BLaER1 (cell line): ENCODE results near the gene CHMP4B.

ENCODE experiments used
- H3K27ac ChIP-seq: shearing (Covaris generic); formaldehyde crosslinking; 2 replicates; pipeline ENCODE4 v1.8.1; 2022
- H3K27me3 ChIP-seq: shearing (Covaris generic); formaldehyde crosslinking; 2 replicates; pipeline ENCODE4 v1.8.1; 2022
- H3K36me3 ChIP-seq: shearing (Covaris generic); formaldehyde crosslinking; 2 replicates; pipeline ENCODE4 v1.8.1; 2022
- H3K4me1 ChIP-seq: shearing (Covaris generic); formaldehyde crosslinking; 2 replicates; pipeline ENCODE4 v1.8.1; 2022
- H3K4me2 ChIP-seq: shearing (Covaris generic); formaldehyde crosslinking; 2 replicates; pipeline ENCODE4 v1.8.1; 2022
- H3K4me3 ChIP-seq: shearing (Covaris generic); formaldehyde crosslinking; 2 replicates; pipeline ENCODE4 v1.8.1; 2022
- H3K9ac ChIP-seq: shearing (Covaris generic); formaldehyde crosslinking; 2 replicates; pipeline ENCODE4 v1.8.1; 2022
- H3K9me3 ChIP-seq: shearing (Covaris generic); formaldehyde crosslinking; 2 replicates; pipeline ENCODE4 v1.8.1; 2022
- H4K20me1 ChIP-seq: shearing (Covaris generic); formaldehyde crosslinking; 2 replicates; pipeline ENCODE4 v1.8.1; 2022
- Cebpa-rat ChIP-seq: shearing (Covaris generic); IDR thresholded peaks from 2 replicates; pipeline ENCODE4 v1.8.1; 2022

CHMP4B gene

DNA sequence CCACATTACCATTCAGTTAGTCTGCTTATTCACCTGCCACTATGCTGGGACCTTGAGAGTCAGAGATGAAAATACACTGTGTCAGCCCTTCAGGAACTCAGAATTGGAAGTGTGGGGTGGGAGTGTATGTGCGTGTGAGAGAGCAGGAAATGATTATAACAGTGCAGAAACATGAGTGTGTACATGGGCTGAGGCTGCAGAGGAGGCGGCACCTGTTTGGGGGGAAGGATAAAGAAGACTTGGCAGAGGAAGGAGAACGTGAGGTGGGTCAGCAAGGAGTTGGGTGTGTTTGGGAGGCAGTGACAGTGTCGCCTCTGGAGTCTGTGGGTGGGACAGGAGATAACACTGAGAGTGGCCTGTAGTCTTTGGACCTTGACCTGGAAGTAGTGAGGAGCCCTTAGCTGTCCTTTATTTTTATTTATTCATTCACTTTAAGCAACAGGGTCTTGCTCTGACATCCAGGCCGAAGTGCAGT, 3.1 kb downstream of the CHMP4B start:
- peaks cover 38% of the 10 kb centered on the region for H3K4me1 ChIP-seq
- H3K4me3 ChIP-seq, result no peak overlapping the region
- peaks cover 80% of the 10 kb centered on the region for H4K20me1 ChIP-seq
- H3K36me3 ChIP-seq, result peaks cover 34% of the 10 kb centered on the region
- TF ChIP-seq Cebpa-rat, result no peak
- no peak overlapping the region for H3K27ac ChIP-seq
- H3K27me3 ChIP-seq, result no peaks in the 10 kb centered on the region
- H3K9ac ChIP-seq, result no peak overlapping the region
- no peaks in the 10 kb centered on the region for H3K9me3 ChIP-seq
- H3K4me2 ChIP-seq, result peak overlapping the region; percentile 42; the same call in 1 of the 2 replicates

GRCh38 chr20:33815671-33816070, 4.5 kb downstream of the CHMP4B start:
- Histone ChIP-seq H3K4me1 (peaks cover 51% of the 10 kb centered on the region), H3K4me3 (no peak overlapping the region), H3K36me3 (peaks cover 34% of the 10 kb centered on the region), H4K20me1 (peaks cover 94% of the 10 kb centered on the region), H3K9ac (no peak overlapping the region), H3K27ac (no peak overlapping the region), H3K27me3 (no peaks in the 10 kb centered on the region), H3K4me2 (no peak overlapping the region), H3K9me3 (no peaks in the 10 kb centered on the region)
- TF ChIP-seq Cebpa-rat, result no peak

DNA sequence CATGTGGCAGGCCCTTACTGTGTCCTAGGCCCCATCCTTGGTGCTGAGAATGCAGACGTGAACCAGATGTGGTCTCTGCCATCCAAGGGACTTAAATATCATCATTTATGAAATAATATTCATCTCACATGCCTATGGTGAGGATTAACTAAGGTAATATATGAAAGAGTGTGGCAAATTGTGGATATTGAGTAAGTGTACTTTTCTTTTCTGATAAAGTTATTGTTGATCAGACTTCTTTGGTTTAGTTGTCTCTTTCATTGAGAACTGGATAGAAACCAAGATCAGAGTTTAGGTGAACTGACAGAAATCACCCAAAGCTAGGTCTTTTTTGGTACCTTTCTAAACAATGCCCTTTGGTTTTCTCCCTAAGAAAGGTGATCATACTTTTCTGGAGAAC, 5.0 kb downstream of the CHMP4B start:
- Histone ChIP-seq H3K27ac (no peak overlapping the region), H3K9ac (no peak overlapping the region), H3K9me3 (no peaks in the 10 kb centered on the region), H3K4me2 (no peak overlapping the region), H3K36me3 (peaks cover 34% of the 10 kb centered on the region), H3K4me1 (peaks cover 51% of the 10 kb centered on the region), H3K27me3 (no peaks in the 10 kb centered on the region), H3K4me3 (no peak overlapping the region), H4K20me1 (peaks cover 99% of the 10 kb centered on the region)
- no peak for TF ChIP-seq Cebpa-rat

GRCh38 chr20:33817411-33817810, 6.3 kb downstream of the CHMP4B start:
- peaks cover 100% of the 10 kb centered on the region for H4K20me1 ChIP-seq
- TF ChIP-seq Cebpa-rat, result no peak
- H3K9me3 ChIP-seq, result no peaks in the 10 kb centered on the region
- no peak overlapping the region for H3K9ac ChIP-seq
- H3K27ac ChIP-seq, result no peak overlapping the region
- no peak overlapping the region for H3K4me2 ChIP-seq
- H3K27me3 ChIP-seq, result no peaks in the 10 kb centered on the region
- peaks cover 36% of the 10 kb centered on the region for H3K36me3 ChIP-seq
- peaks cover 48% of the 10 kb centered on the region for H3K4me1 ChIP-seq
- H3K4me3 ChIP-seq, result no peak overlapping the region

DNA sequence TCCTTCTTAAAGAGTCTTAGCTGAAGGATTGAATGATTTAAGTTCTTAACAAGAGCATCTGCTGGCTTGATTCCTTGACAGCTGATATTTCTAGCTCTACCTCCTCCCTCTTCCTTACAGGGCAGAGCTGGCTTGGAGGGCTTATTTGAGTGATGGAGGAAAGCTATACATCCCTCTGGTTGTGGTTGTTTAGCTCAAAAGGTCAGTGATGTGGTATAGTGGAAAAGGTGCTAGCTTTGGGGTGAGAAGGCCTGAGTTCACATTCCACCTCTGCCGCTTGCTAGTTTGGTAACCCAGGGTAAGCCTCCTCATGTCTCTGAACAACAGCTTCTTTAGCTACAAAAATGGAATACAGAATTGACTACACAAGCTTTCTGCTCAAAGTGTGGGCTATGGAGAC, 8.3 kb downstream of the CHMP4B start:
- Histone ChIP-seq H3K9me3 (no peaks in the 10 kb centered on the region), H3K27ac (peak overlapping the region; percentile 38; the same call in 1 of the 2 replicates), H4K20me1 (peaks cover 100% of the 10 kb centered on the region), H3K9ac (0 out of 2 replicates have a peak overlapping the region, but pooled peaks have one; percentile 16), H3K4me1 (peaks cover 27% of the 10 kb centered on the region), H3K27me3 (no peaks in the 10 kb centered on the region), H3K4me2 (peak overlapping the region; percentile 50), H3K4me3 (no peak overlapping the region), H3K36me3 (peaks cover 42% of the 10 kb centered on the region)
- TF ChIP-seq Cebpa-rat, result no peak

GRCh38 chr20:33820362-33820761, 9.2 kb downstream of the CHMP4B start:
- no peak overlapping the region for H3K9ac ChIP-seq
- no peaks in the 10 kb centered on the region for H3K27me3 ChIP-seq
- peaks cover 27% of the 10 kb centered on the region for H3K4me1 ChIP-seq
- TF ChIP-seq Cebpa-rat, result no peak
- peak overlapping the region; percentile 50 for H3K4me2 ChIP-seq
- peaks cover 100% of the 10 kb centered on the region for H4K20me1 ChIP-seq
- no peak overlapping the region for H3K27ac ChIP-seq
- H3K4me3 ChIP-seq, result no peak overlapping the region
- H3K36me3 ChIP-seq, result peaks cover 32% of the 10 kb centered on the region
- H3K9me3 ChIP-seq, result no peaks in the 10 kb centered on the region

DNA sequence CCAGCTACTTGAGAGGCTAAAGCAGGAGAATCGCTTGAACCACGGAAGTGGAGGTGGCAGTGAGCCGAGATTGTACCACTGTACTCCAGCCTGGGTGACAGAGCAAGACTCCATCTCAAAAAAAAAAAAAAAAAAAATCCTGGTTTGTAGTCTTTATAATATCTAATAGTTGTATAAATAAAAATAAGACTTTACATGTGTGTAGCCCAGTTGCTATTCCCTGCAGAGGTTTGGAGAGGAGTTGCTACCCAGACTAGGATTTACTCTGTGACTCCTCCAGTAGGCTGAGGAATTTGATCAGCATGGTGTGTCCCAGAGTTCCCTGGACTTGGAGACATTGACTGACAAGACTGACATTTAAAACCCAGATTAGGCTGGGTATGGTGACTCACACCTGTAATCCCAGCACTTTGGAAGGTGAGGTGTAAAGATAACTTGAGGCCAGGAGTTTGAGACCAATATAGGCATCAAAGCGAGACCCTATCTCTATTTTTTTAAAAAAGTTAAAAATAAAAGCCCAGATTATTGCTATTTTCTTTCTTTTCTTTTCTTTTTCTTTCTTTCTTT, 10.2 kb downstream of the CHMP4B start:
- H3K4me2 ChIP-seq, result no peak overlapping the region
- no peak overlapping the region for H3K9ac ChIP-seq
- H3K4me3 ChIP-seq, result no peak overlapping the region
- no peak for TF ChIP-seq Cebpa-rat
- H3K4me1 ChIP-seq, result peaks cover 30% of the 10 kb centered on the region
- H4K20me1 ChIP-seq, result peaks cover 100% of the 10 kb centered on the region
- no peak overlapping the region for H3K27ac ChIP-seq
- no peaks in the 10 kb centered on the region for H3K27me3 ChIP-seq
- H3K36me3 ChIP-seq, result peaks cover 25% of the 10 kb centered on the region
- H3K9me3 ChIP-seq, result no peaks in the 10 kb centered on the region

DNA sequence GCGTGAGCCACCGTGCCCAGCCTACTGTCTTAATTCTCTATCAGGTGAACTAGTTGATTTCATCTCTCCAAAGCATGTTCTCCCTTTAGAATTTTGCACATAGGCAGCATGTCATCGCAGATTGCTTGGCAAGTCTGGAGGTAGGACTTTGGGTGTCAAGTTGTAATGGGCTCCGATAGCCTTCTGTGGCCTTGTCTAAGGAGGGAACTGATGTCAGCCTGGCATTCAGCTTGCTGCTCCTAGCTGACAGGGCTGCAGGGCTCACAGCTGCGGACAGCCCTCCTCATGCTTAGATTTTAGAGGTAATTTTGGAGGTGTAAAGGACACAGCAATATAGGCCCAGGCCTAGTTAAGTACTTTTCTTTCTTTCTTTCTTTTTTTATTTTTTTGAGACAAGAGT, 11.3 kb downstream of the CHMP4B start:
- H4K20me1 ChIP-seq, result peaks cover 100% of the 10 kb centered on the region
- no peak overlapping the region for H3K9ac ChIP-seq
- H3K27ac ChIP-seq, result no peak overlapping the region
- H3K9me3 ChIP-seq, result no peaks in the 10 kb centered on the region
- no peak overlapping the region for H3K4me3 ChIP-seq
- peaks cover 41% of the 10 kb centered on the region for H3K4me1 ChIP-seq
- no peak overlapping the region for H3K4me2 ChIP-seq
- H3K27me3 ChIP-seq, result no peaks in the 10 kb centered on the region
- TF ChIP-seq Cebpa-rat, result no peak
- H3K36me3 ChIP-seq, result peaks cover 25% of the 10 kb centered on the region

DNA sequence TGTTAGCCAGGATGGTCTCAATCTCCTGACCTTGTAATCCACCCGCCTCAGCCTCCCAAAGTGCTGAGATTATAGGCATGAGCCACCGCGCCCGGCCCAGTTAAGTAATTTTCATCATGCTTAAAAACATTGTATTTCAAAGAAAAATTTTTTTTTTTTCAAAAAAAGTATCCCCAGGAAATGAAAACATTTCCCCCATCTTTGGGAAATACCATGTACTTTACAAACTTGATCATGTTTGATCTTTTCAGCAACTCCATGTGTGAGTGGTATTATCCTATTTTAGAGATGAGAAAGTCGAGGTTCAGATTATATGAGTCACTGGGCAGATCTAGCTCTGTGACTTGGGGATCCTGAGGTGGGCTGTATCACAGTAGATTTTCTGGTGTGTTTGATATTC, 11.8 kb downstream of the CHMP4B start:
- Histone ChIP-seq H3K36me3 (peaks cover 21% of the 10 kb centered on the region), H3K9me3 (no peaks in the 10 kb centered on the region), H3K4me3 (no peak overlapping the region), H3K27me3 (no peaks in the 10 kb centered on the region), H4K20me1 (peaks cover 100% of the 10 kb centered on the region), H3K9ac (no peak overlapping the region), H3K27ac (no peak overlapping the region), H3K4me2 (no peak overlapping the region), H3K4me1 (peaks cover 45% of the 10 kb centered on the region)
- TF ChIP-seq Cebpa-rat, result no peak

DNA sequence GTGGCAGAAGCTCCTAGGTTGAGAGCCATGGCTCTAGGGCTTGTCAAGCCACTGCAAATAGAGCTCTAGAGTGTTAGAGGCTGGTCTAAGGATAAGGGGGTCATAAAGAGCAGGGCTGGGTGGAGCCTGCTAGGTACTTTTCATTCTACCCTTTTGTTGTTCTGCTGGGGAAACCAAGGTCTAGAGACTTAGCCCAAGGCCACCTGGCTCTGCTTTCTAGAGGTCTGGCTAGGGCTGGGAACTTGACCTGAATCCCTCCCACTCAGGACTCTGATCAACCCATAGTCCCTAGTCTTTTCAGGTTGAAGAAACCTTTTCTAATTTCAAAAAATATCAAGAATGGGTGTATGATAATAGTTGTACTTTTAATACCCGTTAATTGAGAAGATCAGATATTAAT, 13.7 kb downstream of the CHMP4B start:
- H3K36me3 ChIP-seq, result peaks cover 14% of the 10 kb centered on the region
- H3K27ac ChIP-seq, result no peak overlapping the region
- peaks cover 45% of the 10 kb centered on the region for H3K4me1 ChIP-seq
- H3K9ac ChIP-seq, result no peak overlapping the region
- H3K9me3 ChIP-seq, result no peaks in the 10 kb centered on the region
- TF ChIP-seq Cebpa-rat, result no peak
- H3K27me3 ChIP-seq, result no peaks in the 10 kb centered on the region
- H4K20me1 ChIP-seq, result peaks cover 100% of the 10 kb centered on the region
- H3K4me3 ChIP-seq, result no peak overlapping the region
- H3K4me2 ChIP-seq, result no peak overlapping the region
